Stimulated activated CD8-positive, alpha-beta memory T cell treated with anti-CD3 and anti-CD28 coated beads, Interleukin-4, amount 100 ng/mL, for 4 hours (primary cell): ENCODE results near the gene GAGE12H.
"Not testable (repeated sequence)": the region's sequence is repeated elsewhere in the genome, so short reads cannot be mapped to it uniquely, and the experiment has no call there.

Experiments used
- DNase-seq, 2 donors: peaks; one replicate each; pipeline ENCODE4 v3.0.0-alpha.2; 2020; ENCODE audit warnings: low read depth in 2 of 2, low spot score in 1 of 2

GAGE12H gene

GRCh38 chrX:49579649-49580048 lies at the start of gene GAGE12H:
TSS of gene GAGE12H (plus strand) at chrX:49579949. CDS start at chrX:49581104, 1,155 bp downstream.
- DNase-seq: not testable (repeated sequence)

- not testable (repeated sequence) for DNase-seq
Observed at GRCh38 chrX:49531877-49532276, 47.9 kb upstream of the GAGE12H start, which contains the start of gene GAGE12C. TSS of gene GAGE12C (plus strand) at chrX:49532177. CDS start at chrX:49533332, 1,155 bp downstream.

GRCh38 chrX:49541433-49541832 lies 38.3 kb upstream of the GAGE12H start, which contains the start of gene GAGE12D:
TSS of gene GAGE12D (plus strand) at chrX:49541733. CDS start at chrX:49542888, 1,155 bp downstream.
- DNase-seq: not testable (repeated sequence)

GRCh38 chrX:49550989-49551388 lies 28.8 kb upstream of the GAGE12H start, which contains the start of gene GAGE12E:
TSS of gene GAGE12E (plus strand) at chrX:49551289. CDS start at chrX:49552444, 1,155 bp downstream.
- DNase-seq: not testable (repeated sequence)

GRCh38 chrX:49560542-49560941 lies 19.2 kb upstream of the GAGE12H start, which contains the start of gene GAGE12F:
TSS of gene GAGE12F (plus strand) at chrX:49560842. CDS start at chrX:49561997, 1,155 bp downstream.
- not testable (repeated sequence) for DNase-seq

- DNase-seq: not testable (repeated sequence)
Observed at GRCh38 chrX:49568728-49569127, 11.0 kb upstream of the GAGE12H start.

- DNase-seq: not testable (repeated sequence)
Observed at GRCh38 chrX:49569152-49569551, 10.6 kb upstream of the GAGE12H start.

GRCh38 chrX:49570100-49570499 lies 9.6 kb upstream of the GAGE12H start, which contains the start of gene GAGE12G:
TSS of gene GAGE12G (plus strand) at chrX:49570400. CDS start at chrX:49571555, 1,155 bp downstream.
- not testable (repeated sequence) for DNase-seq

GRCh38 chrX:49589196-49589595 lies 9.4 kb downstream of the GAGE12H start, which contains the start of gene GAGE2A:
TSS of gene GAGE2A (plus strand) at chrX:49589496. CDS start at chrX:49590651, 1,155 bp downstream.
- not testable (repeated sequence) for DNase-seq

- DNase-seq: not testable (repeated sequence)
Observed at GRCh38 chrX:49589769-49590478, 10.2 kb downstream of the GAGE12H start.

- DNase-seq: not testable (repeated sequence)
Observed at GRCh38 chrX:49590488-49590887, 10.7 kb downstream of the GAGE12H start.

- DNase-seq: not testable (repeated sequence)
Observed at GRCh38 chrX:49598720-49599119, 19.0 kb downstream of the GAGE12H start, which contains the start of gene GAGE1. TSS of gene GAGE1 (plus strand) at chrX:49599020. CDS start at chrX:49600175, 1,155 bp downstream.

- DNase-seq: no peak
Observed at GRCh38 chrX:49610718-49611310, 31.1 kb downstream of the GAGE12H start.

- no peak for DNase-seq
Observed at GRCh38 chrX:49618574-49618973, 38.8 kb downstream of the GAGE12H start.

- no peak for DNase-seq
Observed at GRCh38 chrX:49627086-49627777, 47.5 kb downstream of the GAGE12H start.
